Kidney (tissue), 14 donors: ENCODE measurements around the gene CNKSR1. TPM values are rescaled to one million over a fixed set of nuclear protein-coding genes. Genes with fewer than 3 reads are reported as not detected.

Source experiments
- DNase-seq, 5 donors: peaks; one replicate each; pipeline ENCODE4 v3.0.0-alpha.2; 2013 to 2020
- FAIRE-seq: peaks from 2 replicates; lab custom pipeline; 2012; peaks lifted over from hg19 to GRCh38; lab: Jason Lieb, UNC
- H3K27ac ChIP-seq, 2 donors: one replicate each; pipeline ENCODE4 v1.7.0; 2013; ENCODE audit warnings: low read depth in 2 of 2, low read length in 2 of 2, inconsistent platforms in 1 of 2
- H3K27me3 ChIP-seq: one replicate; pipeline ENCODE4 v1.7.1; 2013; ENCODE audit warnings: low read length, inconsistent platforms; ENCODE audit not compliant: control insufficient read depth, insufficient read depth
- H3K36me3 ChIP-seq, 3 donors: one replicate each; pipeline versions ENCODE4 v1.7.0 to v1.7.1; 2013; ENCODE audit warnings: low read length in 3 of 3, control low read depth in 1 of 3, inconsistent platforms in 1 of 3; ENCODE audit not compliant: insufficient read depth in 3 of 3, control insufficient read depth in 2 of 3
- H3K4me1 ChIP-seq, 3 donors: one replicate each; pipeline versions ENCODE4 v1.7.0 to v1.7.1; 2013; ENCODE audit warnings: low read length in 3 of 3, inconsistent platforms in 1 of 3, low read depth in 1 of 3; ENCODE audit not compliant: control insufficient read depth in 2 of 3, insufficient read depth in 2 of 3
- H3K4me3 ChIP-seq, 3 donors: one replicate each; pipeline versions ENCODE4 v1.7.0 to v1.8.1; 2013; ENCODE audit warnings: low read length in 3 of 3, control low read depth in 1 of 3, inconsistent platforms in 1 of 3
- H3K9ac ChIP-seq, 3 donors: one replicate each; pipeline versions ENCODE4 v1.7.0 to v1.7.1; 2013; ENCODE audit warnings: low read length in 3 of 3, control low read depth in 1 of 3, inconsistent platforms in 1 of 3
- H3K9me3 ChIP-seq, 3 donors: one replicate each; pipeline versions ENCODE4 v1.7.0 to v1.7.1; 2013; ENCODE audit warnings: low read length in 3 of 3, control low read depth in 1 of 3, inconsistent platforms in 1 of 3; ENCODE audit not compliant: control insufficient read depth in 2 of 3, insufficient read depth in 1 of 3
- CTCF ChIP-seq: IDR thresholded peaks from 3 replicates; pipeline ENCODE4 v1.5.1; 2012; ENCODE audit warnings: mild to moderate bottlenecking, moderate library complexity, borderline replicate concordance; ENCODE audit not compliant: insufficient read depth; ENCODE audit errors: extremely low read depth
- intact Hi-C: fragments of 100-400 bp; cut with DNase I; formaldehyde crosslinking; loops from one replicate; pipeline ENCODE4 v1.11.1; 2022
- polyA plus RNA-seq: library from polyadenylated mRNA; stranded (reverse); fragments of 350-450 nt; fragmentation: Illumina TruSeq; extraction: RNeasy Lipid Tissue Mini Kit (QIAGEN cat#74804); gene quantifications from one replicate; pipeline ENCODE4 v1.2.3, GENCODE V29; 2014; ENCODE audit warnings: low read depth, low replicate concordance; ENCODE audit not compliant: insufficient read depth
- total RNA-seq: library from RNA; stranded (reverse); fragmentation: NEBNext Ultra II Directional; extraction: Animal tissue kit (Norgen Biotek cat#: 25700); gene quantifications from one replicate; pipeline ENCODE4 v1.2.1, GENCODE V29; 2021
- donor health status: control.
- donor health status: control.
- donor health status: control.
- donor health status: control.
- donor health status: control.
- donor health status: DM: yes; HTN: yes; CAD: no.
- donor health status: Normal renal cell carcinoma (clear cell type).

The CNKSR1 gene
- total and polyA plus RNA-seq, 2 donors from 2014 or later: 8.8 to 19.7 TPM

- no peak for FAIRE-seq
- Histone ChIP-seq H3K27ac (no peak overlapping the region), H3K9me3 (no peaks in the 10 kb centered on the region), H3K4me3 (peak overlapping the region in 2 of 3 donors; percentile 44 to 45), H3K36me3 (no peaks in the 10 kb centered on the region), H3K9ac (no peak overlapping the region), H3K4me1 (peaks cover 0 to 13% (median 0%) of the 10 kb centered on the region in 3 donors), H3K27me3 (no peaks in the 10 kb centered on the region)
- TF ChIP-seq CTCF: peak; percentile 28
- intact Hi-C loops: no loop called here
- DNase-seq: peak in 4 of 5 donors; percentile 68 to 83 (median 76)
These were observed 15.7 kb upstream of the CNKSR1 start for GRCh38 chr1:26161415-26162219.

- Histone ChIP-seq H3K27me3 (no peaks in the 10 kb centered on the region), H3K4me1 (peaks cover 0 to 13% (median 0%) of the 10 kb centered on the region in 3 donors), H3K27ac (no peak overlapping the region), H3K4me3 (peak overlapping the region in 2 of 3 donors; percentile 44 to 45), H3K36me3 (no peaks in the 10 kb centered on the region), H3K9me3 (no peaks in the 10 kb centered on the region), H3K9ac (no peak overlapping the region)
- intact Hi-C loops: no loop called here
- no peak for TF ChIP-seq CTCF
- DNase-seq (no peak), FAIRE-seq (no peak)
These were observed 15.0 kb upstream of the CNKSR1 start for GRCh38 chr1:26162220-26162709.

GRCh38 chr1:26163684-26164035 lies 13.6 kb upstream of the CNKSR1 start:
- intact Hi-C loops: no loop called here
- Histone ChIP-seq H3K27ac (no peak overlapping the region), H3K9me3 (no peaks in the 10 kb centered on the region), H3K4me3 (peak overlapping the region in 1 of 3 donors; percentile 37), H3K9ac (peak overlapping the region in 1 of 3 donors; percentile 56), H3K4me1 (peaks cover 0 to 13% (median 0%) of the 10 kb centered on the region in 3 donors), H3K27me3 (no peaks in the 10 kb centered on the region), H3K36me3 (no peaks in the 10 kb centered on the region)
- FAIRE-seq (no peak), DNase-seq (peak in 1 of 5 donors; percentile 62)
- no peak for TF ChIP-seq CTCF
